AG09319 (cell line): ENCODE data around the gene FBXO34.

Source experiments
- DNase-seq: peaks from one replicate; pipeline ENCODE4 v3.0.0-alpha.2; 2010; ENCODE audit warnings: low read depth; ENCODE audit errors: extremely low read depth
- CTCF ChIP-seq: IDR thresholded peaks from 2 replicates; pipeline ENCODE4 v1.5.1; 2011; ENCODE audit warnings: low read depth, mild to moderate bottlenecking, inconsistent platforms, low read length, moderate library complexity

The FBXO34 gene

GRCh38 chr14:55347748-55348147 is 76.5 kb downstream of the FBXO34 start:
- no peak for DNase-seq
- TF ChIP-seq CTCF, result no peak

GRCh38 chr14:55348766-55349453 is 77.7 kb downstream of the FBXO34 start:
- DNase-seq, result no peak
- TF ChIP-seq CTCF, result no peak

GRCh38 chr14:55349565-55349964 is 78.3 kb downstream of the FBXO34 start:
- DNase-seq, result no peak
- no peak for TF ChIP-seq CTCF

- no peak for DNase-seq
- no peak for TF ChIP-seq CTCF
Measured at GRCh38 chr14:55350461-55350860, 79.2 kb downstream of the FBXO34 start.

- no peak for TF ChIP-seq CTCF
- no peak for DNase-seq
Measured at GRCh38 chr14:55351111-55351510, 79.9 kb downstream of the FBXO34 start.

GRCh38 chr14:55352201-55352600 is 81.0 kb downstream of the FBXO34 start:
- TF ChIP-seq CTCF, result no peak
- DNase-seq, result no peak

- no peak for TF ChIP-seq CTCF
- no peak for DNase-seq
Measured at GRCh38 chr14:55353686-55354467, 82.7 kb downstream of the FBXO34 start.
